ENCODE measurements around the gene COPS7A. TPM values are rescaled to one million over a fixed set of nuclear protein-coding genes. Genes with fewer than 3 reads are reported as not detected.

The COPS7A gene
- total and polyA plus RNA-seq, 2 donors (not counting 1 experiment from before 2014, with no cell fraction given), result 28.3 to 46.0 TPM

GRCh38 chr12:6685814-6686213, 38.0 kb upstream of the COPS7A start:
- Mint-ChIP-seq H3K27me3 (no peaks in the 10 kb centered on the region), H3K27ac (no peak overlapping the region), H3K4me3 (no peak overlapping the region), H3K4me1 (peaks cover 56% of the 10 kb centered on the region), H3K9me3 (ENCODE audit: insufficient read depth) (no peaks in the 10 kb centered on the region)
- peaks cover 28% of the 10 kb centered on the region for H4K20me1 ChIP-seq (ENCODE audit: control insufficient read depth, insufficient read depth, low read length, poor library complexity, severe bottlenecking)
- H3K9ac ChIP-seq (ENCODE audit: low read length), result no peak overlapping the region
- no peak overlapping the region for H3K4me3 ChIP-seq (ENCODE audit: control extremely low read depth in 1 of 5, extremely low read depth in 1 of 5, insufficient read depth in 1 of 5, low read depth in 2 of 5, low read length in 4 of 5)
- peaks cover 29% of the 10 kb centered on the region in 2 donors for H3K4me1 ChIP-seq (ENCODE audit: control insufficient read depth in 2 of 2, insufficient read depth in 2 of 2, low read length in 2 of 2)
- intact Hi-C loops (cut with micrococcal nuclease), result no loop called here
- no peak for ATAC-seq (ENCODE audit: low read depth)
- H3K27me3 ChIP-seq (replicated peaks in 1 of 4; ENCODE audit: control extremely low read depth in 1 of 4, control insufficient read depth in 3 of 4, insufficient read depth in 4 of 4, low read length in 3 of 4), result no peaks in the 10 kb centered on the region
- CTCF ChIA-PET, result interaction anchor here (0.6 to 3.7 kb wide), 10 partner anchors 13 to 221 kb away, joined by 3 to 19 read pairs (median 4); no protein-coding TSS in a partner anchor
- no peak overlapping the region for H2AFZ ChIP-seq (ENCODE audit: insufficient read depth, low read depth, low read length, poor library complexity, severe bottlenecking)
- peak overlapping the region in 1 of 2 donors; percentile 91 for H3K27ac ChIP-seq (ENCODE audit: low read length in 2 of 2)
- no CpG with 5 or more reads among the region's 3 CpGs for WGBS (ENCODE audit: insufficient coverage)
- H3K9me3 ChIP-seq (ENCODE audit: control extremely low read depth in 1 of 3, control insufficient read depth in 2 of 3, insufficient read depth in 1 of 3, low read length in 2 of 3), result no peaks in the 10 kb centered on the region
- H3K36me3 ChIP-seq (replicated peaks in 1 of 2; ENCODE audit: control extremely low read depth in 1 of 2, control insufficient read depth in 1 of 2, extremely low read depth in 1 of 2, insufficient read depth in 2 of 2, low read length in 1 of 2), result peaks cover 0 to 36% of the 10 kb centered on the region in 2 experiments
- H3K79me2 ChIP-seq (ENCODE audit: control insufficient read depth, insufficient read depth, low read length), result peaks cover 95% of the 10 kb centered on the region
- TF ChIP-seq CTCF (IDR thresholded peaks at IDR 0.05) (no peak), EZH2 (IDR thresholded peaks at IDR 0.05; ENCODE audit: borderline replicate concordance, insufficient read depth, low read depth, low read length, poor library complexity, severe bottlenecking) (no peak)
- no peak for DNase-seq
- H3K4me2 ChIP-seq (replicated peaks; ENCODE audit: low read depth, low read length, poor library complexity, severe bottlenecking), result no peak overlapping the region
- POLR2A ChIA-PET, result interaction anchor here (0.6 to 1.0 kb wide), 4 partner anchors 17 to 81 kb away, joined by 3 to 11 read pairs (median 6); no protein-coding TSS in a partner anchor

GRCh38 chr12:6688543-6688998, 35.3 kb upstream of the COPS7A start:
- 0% methylated on average over 7 of the region's 13 CpGs for WGBS (ENCODE audit: insufficient coverage)
- peaks cover 77% of the 10 kb centered on the region for H3K79me2 ChIP-seq (ENCODE audit: control insufficient read depth, insufficient read depth, low read length)
- Mint-ChIP-seq H3K4me3 (peak overlapping the region; percentile 94), H3K27me3 (no peaks in the 10 kb centered on the region), H3K9me3 (ENCODE audit: insufficient read depth) (no peaks in the 10 kb centered on the region), H3K27ac (peak overlapping the region; percentile 97), H3K4me1 (peaks cover 55% of the 10 kb centered on the region)
- ATAC-seq (ENCODE audit: low read depth) (peak; percentile 6), DNase-seq (no peak)
- no peak for TF ChIP-seq EZH2 (IDR thresholded peaks at IDR 0.05; ENCODE audit: borderline replicate concordance, insufficient read depth, low read depth, low read length, poor library complexity, severe bottlenecking)
- TF ChIP-seq CTCF (IDR thresholded peaks at IDR 0.05), result no peak
- H3K4me2 ChIP-seq (replicated peaks; ENCODE audit: low read depth, low read length, poor library complexity, severe bottlenecking), result peak overlapping the region; percentile 97
- ChIA-PET POLR2A (interaction anchor here (0.6 to 2.7 kb wide), 14 partner anchors 23 to 311 kb away, joined by 4 to 51 read pairs (median 6); partner anchors contain the start of genes COPS7A, ING4, LPAR5 and MLF2), CTCF (interaction anchor here (0.6 to 2.4 kb wide), 16 partner anchors 10 to 281 kb away, joined by 3 to 34 read pairs (median 6); partner anchors contain the start of genes COPS7A, ING4, LPAR5 and MLF2)
- peak overlapping the region; percentile 75 to 91 for H3K27ac ChIP-seq (ENCODE audit: low read length in 2 of 2)
- H3K4me1 ChIP-seq (ENCODE audit: control insufficient read depth in 2 of 2, insufficient read depth in 2 of 2, low read length in 2 of 2), result peaks cover 29% of the 10 kb centered on the region in 2 donors
- H3K4me3 ChIP-seq (ENCODE audit: control extremely low read depth in 1 of 5, extremely low read depth in 1 of 5, insufficient read depth in 1 of 5, low read depth in 2 of 5, low read length in 4 of 5), result peak overlapping the region; percentile 9 to 93 (median 70)
- intact Hi-C loops (cut with micrococcal nuclease), result loop anchor here (2.0 kb wide), 2 partner anchors 56 to 90 kb away; no protein-coding TSS in a partner anchor
- peaks cover 0 to 24% of the 10 kb centered on the region in 2 experiments for H3K36me3 ChIP-seq (replicated peaks in 1 of 2; ENCODE audit: control extremely low read depth in 1 of 2, control insufficient read depth in 1 of 2, extremely low read depth in 1 of 2, insufficient read depth in 2 of 2, low read length in 1 of 2)
- H4K20me1 ChIP-seq (ENCODE audit: control insufficient read depth, insufficient read depth, low read length, poor library complexity, severe bottlenecking), result peaks cover 12% of the 10 kb centered on the region
- H3K9ac ChIP-seq (ENCODE audit: low read length), result peak overlapping the region; percentile 93
- no peaks in the 10 kb centered on the region for H3K27me3 ChIP-seq (replicated peaks in 1 of 4; ENCODE audit: control extremely low read depth in 1 of 4, control insufficient read depth in 3 of 4, insufficient read depth in 4 of 4, low read length in 3 of 4)
- peak overlapping the region; percentile 92 for H2AFZ ChIP-seq (ENCODE audit: insufficient read depth, low read depth, low read length, poor library complexity, severe bottlenecking)
- no peaks in the 10 kb centered on the region for H3K9me3 ChIP-seq (ENCODE audit: control extremely low read depth in 1 of 3, control insufficient read depth in 2 of 3, insufficient read depth in 1 of 3, low read length in 2 of 3)

Measured in B cell (primary cell).